ENCODE measurements around the gene CANX. TPM values are rescaled to one million over a fixed set of nuclear protein-coding genes. Genes with fewer than 3 reads are reported as not detected.

CANX gene
- total and polyA plus RNA-seq, 2 of the 13 experiments (the other 11 are each of a cell fraction or from before 2014, with no cell fraction given) = 477 to 680 TPM

GRCh38 chr5:179777456-179777855 lies 78.7 kb downstream of the CANX start (continued):
- no peak for TF ChIP-seq ZHX1 (CRISPR knock-in tag; IDR thresholded peaks at IDR 0.05; ENCODE audit: low read depth)

GRCh38 chr5:179777909-179778308 lies 79.1 kb downstream of the CANX start:
- intact Hi-C loops (cut with micrococcal nuclease; ENCODE audit: unreplicated experiment) (no loop called here), in situ Hi-C loops (cut with HindIII; ENCODE audit: extremely low pct_ligation_motif_present, low pct_unique_long_range_greater_than_20kb) (no loop called here)
- Histone ChIP-seq H3K4me1 (ENCODE audit: insufficient read depth, low read length) (no peaks in the 10 kb centered on the region), H3K27ac (ENCODE audit: extremely low read length, insufficient read depth, low read length) (no peak overlapping the region), H3K9ac (ENCODE audit: insufficient read depth, low read depth, low read length) (no peak overlapping the region), H3K27me3 (ENCODE audit: control insufficient read depth in 1 of 2, insufficient read depth in 2 of 2, low read length in 2 of 2) (no peaks in the 10 kb centered on the region), H3K4me2 (ENCODE audit: low read depth, low read length) (no peak overlapping the region), H3K9me3 (ENCODE audit: low read length) (no peaks in the 10 kb centered on the region), H3K79me2 (ENCODE audit: insufficient read depth, low read length) (no peaks in the 10 kb centered on the region), H4K20me1 (ENCODE audit: insufficient read depth, low read length) (no peaks in the 10 kb centered on the region), H2AFZ (ENCODE audit: low read length) (no peak overlapping the region), H3K4me3 (replicated peaks in 1 of 3; ENCODE audit: insufficient read depth in 1 of 3, low read depth in 2 of 3, low read length in 3 of 3) (no peak overlapping the region), H3K36me3 (replicated peaks in 1 of 2; ENCODE audit: control insufficient read depth in 1 of 2, insufficient read depth in 2 of 2, low read length in 2 of 2) (peaks cover 22 to 58% of the 10 kb centered on the region in 2 experiments)
- no TSS peak for BruUV-seq (replicated peaks)
- no peak for FAIRE-seq
- 98% methylated on average over 9 of the region's 9 CpGs for WGBS (ENCODE audit: low lambda C conversion rate)
- DNase-seq (ENCODE audit: low spot score) = no peak
- CTCF ChIA-PET (ENCODE audit: low intra/inter-chr PET ratio, low total read pairs) = no interaction called here
- no peak for ATAC-seq
- POLR2A ChIA-PET = no interaction called here
- TF ChIP-seq EHMT2 (IDR thresholded peaks at IDR 0.05; ENCODE audit: borderline replicate concordance, low read depth, low read length) (no peak), ZNF18 (CRISPR knock-in tag; IDR thresholded peaks at IDR 0.05; ENCODE audit: insufficient replicate concordance) (no peak), NRL (CRISPR knock-in tag; IDR thresholded peaks at IDR 0.05; ENCODE audit: borderline replicate concordance) (no peak), ZNF572 (CRISPR knock-in tag; IDR thresholded peaks at IDR 0.05) (no peak), ADNP (CRISPR knock-in tag; IDR thresholded peaks at IDR 0.05) (no peak), ZXDC (CRISPR knock-in tag; IDR thresholded peaks at IDR 0.05) (no peak), FOXJ3 (CRISPR knock-in tag; IDR thresholded peaks at IDR 0.05; ENCODE audit: borderline replicate concordance) (no peak), FOXA3 (CRISPR knock-in tag; IDR thresholded peaks at IDR 0.05) (no peak), FOXA1 (IDR thresholded peaks at IDR 0.05) (no peak), FOXA1 (CRISPR knock-in tag; IDR thresholded peaks at IDR 0.05) (no peak), ZSCAN21 (CRISPR knock-in tag; IDR thresholded peaks at IDR 0.05; ENCODE audit: borderline replicate concordance) (no peak), ZNF138 (CRISPR knock-in tag; IDR thresholded peaks at IDR 0.05; ENCODE audit: low read depth) (no peak), NPAS2 (CRISPR knock-in tag; IDR thresholded peaks at IDR 0.05; ENCODE audit: borderline replicate concordance) (no peak)

Data from HepG2 (cell line).